Loucy (cell line): ENCODE results near the gene SFXN5.

ENCODE experiments used
- H2AFZ ChIP-seq: fragments of 200-600 bp; sonication (generic); 2 replicates; pipeline ENCODE4 v1.6.0; 2016; ENCODE audit warnings: antibody characterized with exemption, mild to moderate bottlenecking, low read length, moderate library complexity
- H3F3A ChIP-seq: fragments of 200-600 bp; 2 replicates; pipeline ENCODE4 v1.6.0; 2016; ENCODE audit warnings: antibody characterized with exemption, low read depth, mild to moderate bottlenecking
- H3K27me3 ChIP-seq: fragments of 200-600 bp; sonication (generic); 2 replicates; pipeline ENCODE4 v1.6.1; 2014; ENCODE audit warnings: low read length, mild to moderate bottlenecking; ENCODE audit not compliant: insufficient read depth, poor library complexity, severe bottlenecking
- H3K36me3 ChIP-seq: fragments of 200-600 bp; sonication (generic); 2 replicates; pipeline ENCODE4 v1.6.1; 2016; ENCODE audit warnings: low read length; ENCODE audit not compliant: insufficient read depth
- H3K4me1 ChIP-seq: fragments of 200-600 bp; sonication (generic); 2 replicates; pipeline ENCODE4 v1.5.1; 2014; ENCODE audit warnings: low read length, mild to moderate bottlenecking; ENCODE audit not compliant: insufficient read depth, poor library complexity, severe bottlenecking
- H3K4me2 ChIP-seq: fragments of 200-600 bp; sonication (generic); 2 replicates; pipeline ENCODE4 v1.6.0; 2014; ENCODE audit warnings: antibody characterized with exemption, low read length, low read depth, mild to moderate bottlenecking; ENCODE audit not compliant: poor library complexity, severe bottlenecking
- H3K4me3 ChIP-seq: fragments of 200-600 bp; sonication (generic); 2 replicates; pipeline ENCODE4 v1.5.1; 2014; ENCODE audit warnings: low read length, mild to moderate bottlenecking, mixed read lengths; ENCODE audit not compliant: poor library complexity, severe bottlenecking
- H3K79me2 ChIP-seq: fragments of 200-600 bp; sonication (generic); 2 replicates; pipeline ENCODE4 v1.6.1; 2014; ENCODE audit warnings: low read length; ENCODE audit not compliant: insufficient read depth
- H3K9ac ChIP-seq: fragments of 200-600 bp; sonication (generic); 2 replicates; pipeline ENCODE4 v1.6.0; 2014; ENCODE audit warnings: mild to moderate bottlenecking, low read depth, low read length, moderate library complexity; ENCODE audit not compliant: poor library complexity, severe bottlenecking
- H3K9me2 ChIP-seq: fragments of 200-600 bp; sonication (generic); replicated peaks from 2 replicates; pipeline ENCODE4 v1.6.1; 2016; ENCODE audit warnings: low read depth, low read length, mixed read lengths
- H3K9me3 ChIP-seq: fragments of 200-600 bp; sonication (generic); 2 replicates; pipeline ENCODE4 v1.6.1; 2014; ENCODE audit warnings: mild to moderate bottlenecking, antibody characterized with exemption, low read length, low read depth; ENCODE audit not compliant: insufficient read depth
- H4K20me1 ChIP-seq: fragments of 200-600 bp; sonication (generic); 2 replicates; pipeline ENCODE4 v1.6.0; 2014; ENCODE audit warnings: antibody characterized with exemption, low read length, mild to moderate bottlenecking; ENCODE audit not compliant: insufficient read depth, poor library complexity, severe bottlenecking
- EZH2phosphoT487 ChIP-seq: fragments of 200-600 bp; IDR thresholded peaks from 2 replicates; pipeline ENCODE4 v1.6.1; 2018; ENCODE audit warnings: antibody characterized with exemption, mild to moderate bottlenecking, moderate library complexity, borderline replicate concordance
- TF ChIP-seq, protein P1 (sequence below): fragments of 200-600 bp; sonication (generic); conservative IDR thresholded peaks from 2 replicates; pipeline ENCODE4 v1.5.1; 2014; ENCODE audit warnings: mild to moderate bottlenecking, antibody characterized with exemption, low read length

SFXN5 gene

GRCh38 chr2:72924353-72925240 lies 146.9 kb downstream of the SFXN5 start:
- Histone ChIP-seq H3K36me3 (no peaks in the 10 kb centered on the region), H3K9me2 (no peaks in the 10 kb centered on the region), H3K27me3 (no peaks in the 10 kb centered on the region), H3K4me3 (no peak overlapping the region), H3K79me2 (no peaks in the 10 kb centered on the region), H2AFZ (no peak overlapping the region), H3K4me2 (no peak overlapping the region), H3K4me1 (no peaks in the 10 kb centered on the region), H4K20me1 (no peaks in the 10 kb centered on the region), H3K9me3 (no peaks in the 10 kb centered on the region), H3K9ac (no peak overlapping the region), H3F3A (no peaks in the 10 kb centered on the region)
- TF ChIP-seq, protein P1, sequence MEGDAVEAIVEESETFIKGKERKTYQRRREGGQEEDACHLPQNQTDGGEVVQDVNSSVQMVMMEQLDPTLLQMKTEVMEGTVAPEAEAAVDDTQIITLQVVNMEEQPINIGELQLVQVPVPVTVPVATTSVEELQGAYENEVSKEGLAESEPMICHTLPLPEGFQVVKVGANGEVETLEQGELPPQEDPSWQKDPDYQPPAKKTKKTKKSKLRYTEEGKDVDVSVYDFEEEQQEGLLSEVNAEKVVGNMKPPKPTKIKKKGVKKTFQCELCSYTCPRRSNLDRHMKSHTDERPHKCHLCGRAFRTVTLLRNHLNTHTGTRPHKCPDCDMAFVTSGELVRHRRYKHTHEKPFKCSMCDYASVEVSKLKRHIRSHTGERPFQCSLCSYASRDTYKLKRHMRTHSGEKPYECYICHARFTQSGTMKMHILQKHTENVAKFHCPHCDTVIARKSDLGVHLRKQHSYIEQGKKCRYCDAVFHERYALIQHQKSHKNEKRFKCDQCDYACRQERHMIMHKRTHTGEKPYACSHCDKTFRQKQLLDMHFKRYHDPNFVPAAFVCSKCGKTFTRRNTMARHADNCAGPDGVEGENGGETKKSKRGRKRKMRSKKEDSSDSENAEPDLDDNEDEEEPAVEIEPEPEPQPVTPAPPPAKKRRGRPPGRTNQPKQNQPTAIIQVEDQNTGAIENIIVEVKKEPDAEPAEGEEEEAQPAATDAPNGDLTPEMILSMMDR = no peak
- TF ChIP-seq EZH2phosphoT487 = no peak

DNA sequence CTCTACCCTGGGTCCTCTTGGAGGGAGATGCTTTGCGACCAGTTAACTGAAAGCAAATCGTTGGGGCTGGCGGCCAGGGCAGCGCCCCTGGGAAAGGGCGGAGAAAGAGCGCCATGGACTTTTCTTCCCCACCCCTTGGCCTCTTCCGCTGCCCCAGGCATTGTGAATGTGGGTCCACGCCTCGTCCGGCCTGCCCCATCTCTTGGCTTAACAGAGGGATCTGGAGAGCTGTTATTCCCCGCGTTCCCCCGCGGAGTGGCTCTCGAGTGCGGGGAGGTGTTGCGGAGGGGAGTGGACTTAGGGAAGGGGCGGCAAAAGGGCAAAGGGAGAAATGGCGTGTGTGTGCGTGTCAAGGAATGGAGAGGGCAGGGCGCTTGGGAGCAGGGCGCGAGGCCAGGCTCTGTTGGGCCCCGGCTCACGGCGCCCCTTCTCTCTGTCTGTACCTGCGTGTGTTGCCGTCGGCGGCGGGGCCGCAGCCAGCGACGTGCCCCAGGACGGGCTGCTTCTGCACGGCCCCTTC lies 147.6 kb downstream of the SFXN5 start:
- Histone ChIP-seq H3K9ac (no peak overlapping the region), H4K20me1 (no peaks in the 10 kb centered on the region), H3K36me3 (no peaks in the 10 kb centered on the region), H3K27me3 (no peaks in the 10 kb centered on the region), H3K4me3 (no peak overlapping the region), H3K9me3 (no peaks in the 10 kb centered on the region), H3F3A (no peaks in the 10 kb centered on the region), H3K79me2 (no peaks in the 10 kb centered on the region), H2AFZ (no peak overlapping the region), H3K9me2 (no peaks in the 10 kb centered on the region), H3K4me2 (no peak overlapping the region), H3K4me1 (no peaks in the 10 kb centered on the region)
- no peak for TF ChIP-seq EZH2phosphoT487
- TF ChIP-seq, protein P1 = no peak

- TF ChIP-seq EZH2phosphoT487 = no peak
- TF ChIP-seq, protein P1 = no peak
- H4K20me1 ChIP-seq = no peaks in the 10 kb centered on the region
Measured at GRCh38 chr2:72921853-72922252, 149.7 kb downstream of the SFXN5 start.

More at GRCh38 chr2:72921853-72922252, 149.7 kb downstream of the SFXN5 start:
- no peaks in the 10 kb centered on the region for H3K36me3 ChIP-seq
- no peaks in the 10 kb centered on the region for H3K27me3 ChIP-seq
- no peaks in the 10 kb centered on the region for H3K4me1 ChIP-seq
- no peaks in the 10 kb centered on the region for H3K9me2 ChIP-seq
- H3K79me2 ChIP-seq = no peaks in the 10 kb centered on the region
- H3K4me2 ChIP-seq = no peak overlapping the region
- H3K9ac ChIP-seq = no peak overlapping the region
- H3F3A ChIP-seq = no peaks in the 10 kb centered on the region
- H3K9me3 ChIP-seq = no peaks in the 10 kb centered on the region
- H3K4me3 ChIP-seq = no peak overlapping the region
- no peak overlapping the region for H2AFZ ChIP-seq
